K562 (cell line): ENCODE measurements around the gene TAX1BP1. TPM values are rescaled to one million over a fixed set of nuclear protein-coding genes. Genes with fewer than 3 reads are reported as not detected.

Source experiments
- ATAC-seq: fragments of 200-7000 bp; cut with Tn5 transposase; 3 replicates; pipeline ENCODE4 v1.9.1; 2020; ENCODE audit warnings: moderate library complexity
- BruUV-seq: library from RNA; stranded (reverse); fragments of 400-500 nt; replicated peaks from 2 replicates; lab custom pipeline; 2021; lab: Mats Ljungman, UMichigan
- CTCF ChIA-PET: fragments of 300-600 bp; formaldehyde crosslinking; extraction: SDS; loops from one replicate; lab custom pipeline; 2021; ENCODE audit warnings: low intra/inter-chr PET ratio; lab: Yijun Ruan, JAX
- POLR2A ChIA-PET: fragments of 300-600, 350-650 bp; sonication (Branson Sonifier 250); formaldehyde crosslinking; extraction: SDS; loops from one replicate; lab custom pipeline; 2021; ENCODE audit warnings: antibody characterized with exemption, inconsistent platforms; lab: Yijun Ruan, JAX
- DNase-seq, 4 experiments: peaks; one replicate each; pipeline versions ENCODE4 v3.0.0 to v3.0.0-alpha.2; 2011 to 2018; ENCODE audit warnings: low spot score in 3 of 4, mixed read lengths in 3 of 4; ENCODE audit errors: extremely low read depth in 1 of 4
- FAIRE-seq: peaks from 2 replicates; lab custom pipeline; 2011; peaks lifted over from hg19 to GRCh38; lab: Jason Lieb, UNC
- H2AFZ ChIP-seq: 2 replicates; pipeline ENCODE4 v1.6.0; 2011; ENCODE audit warnings: low read depth, low read length, control low read depth, inconsistent platforms
- H3K27ac ChIP-seq: fragments of 200-600 bp; 3 replicates; pipeline ENCODE4 v1.8.0; 2011; ENCODE audit warnings: low read depth, mild to moderate bottlenecking, control low read depth, inconsistent platforms, low read length, moderate library complexity, mixed read lengths; ENCODE audit errors: extremely low read depth
- H3K27me3 ChIP-seq, 2 experiments: fragments of 300-600 bp in 1 of 2; 2 replicates in 1 of 2; 3 replicates in 1 of 2; pipeline versions ENCODE4 v1.6.0 to v1.8.0; 2011; ENCODE audit warnings: inconsistent platforms in 2 of 2, low read length in 2 of 2, mild to moderate bottlenecking in 1 of 2, mixed read lengths in 1 of 2, moderate library complexity in 1 of 2; ENCODE audit not compliant: control insufficient read depth in 2 of 2, insufficient read depth in 2 of 2
- H3K36me3 ChIP-seq: fragments of 300-600 bp; 3 replicates; pipeline ENCODE4 v1.8.0; 2011; ENCODE audit warnings: mild to moderate bottlenecking, low read length, inconsistent platforms; ENCODE audit not compliant: control insufficient read depth, insufficient read depth
- H3K4me1 ChIP-seq, 2 experiments: fragments of 200-600 bp in 1 of 2; replicated peaks in 1 of 2; 2 replicates in 1 of 2; 3 replicates in 1 of 2; pipeline versions ENCODE4 v1.5.1 to v1.8.0; 2011; ENCODE audit warnings: inconsistent platforms in 2 of 2, low read length in 2 of 2, mild to moderate bottlenecking in 1 of 2, mixed read lengths in 1 of 2, moderate library complexity in 1 of 2; ENCODE audit not compliant: control insufficient read depth in 2 of 2, insufficient read depth in 2 of 2
- H3K4me2 ChIP-seq: 2 replicates; pipeline ENCODE4 v1.6.1; 2011; ENCODE audit warnings: low read length, control low read depth, inconsistent platforms, mixed read lengths; ENCODE audit not compliant: insufficient read depth
- H3K4me3 ChIP-seq: fragments of 200-600 bp; sonication (generic), shearing (Covaris generic); 2 replicates; pipeline ENCODE4 v1.5.1; 2016; ENCODE audit warnings: control low read depth, inconsistent platforms
- H3K79me2 ChIP-seq: fragments of 200-600 bp; 3 replicates; pipeline ENCODE4 v1.8.0; 2011; ENCODE audit warnings: low read length, inconsistent platforms; ENCODE audit not compliant: control insufficient read depth, insufficient read depth
- H3K9ac ChIP-seq, 2 experiments: 2 replicates each; pipeline versions ENCODE4 v1.6.0 to v1.6.1; 2011; ENCODE audit warnings: low read depth in 2 of 2, low read length in 2 of 2, control low read depth in 1 of 2, inconsistent platforms in 1 of 2, mild to moderate bottlenecking in 1 of 2, mixed read lengths in 1 of 2; ENCODE audit not compliant: insufficient read depth in 1 of 2
- H3K9me1 ChIP-seq: one replicate; pipeline ENCODE4 v1.6.0; 2011; ENCODE audit warnings: inconsistent platforms, mild to moderate bottlenecking, low read length, moderate library complexity; ENCODE audit not compliant: control insufficient read depth, insufficient read depth
- H3K9me3 ChIP-seq: replicated peaks from 2 replicates; pipeline ENCODE4 v1.5.1; 2011; ENCODE audit warnings: low read depth, low read length, inconsistent platforms; ENCODE audit not compliant: control insufficient read depth, insufficient read depth
- H4K20me1 ChIP-seq: replicated peaks from 2 replicates; pipeline ENCODE4 v1.6.1; 2011; ENCODE audit warnings: low read length, inconsistent platforms, mixed read lengths; ENCODE audit not compliant: control insufficient read depth, insufficient read depth
- FOXA1 ChIP-seq: fragments of 450-650 bp; IDR thresholded peaks from 2 replicates; pipeline ENCODE4 v1.6.1; 2016; ENCODE audit warnings: mild to moderate bottlenecking, borderline replicate concordance
- HDGF ChIP-seq: fragments of 450-650 bp; IDR thresholded peaks from 2 replicates; pipeline ENCODE4 v1.6.1; 2016
- HNRNPK ChIP-seq: fragments of 200-400 bp; formaldehyde crosslinking; IDR thresholded peaks from one replicate; pipeline ENCODE4 v1.6.1; 2018; ENCODE audit warnings: mild to moderate bottlenecking, low read depth, low read length; ENCODE audit not compliant: poor library complexity, severe bottlenecking
- PCBP2 ChIP-seq: fragments of 200-400 bp; formaldehyde crosslinking; IDR thresholded peaks from 2 replicates; pipeline ENCODE4 v1.6.1; 2018; ENCODE audit warnings: low read length, low read depth, mild to moderate bottlenecking, moderate library complexity; ENCODE audit not compliant: poor library complexity, severe bottlenecking
- POLR2G ChIP-seq: fragments of 200-400 bp; formaldehyde crosslinking; IDR thresholded peaks from 2 replicates; pipeline ENCODE4 v1.6.1; 2017; ENCODE audit warnings: low read depth, mild to moderate bottlenecking, antibody characterized with exemption, low read length, moderate library complexity
- TAF1 ChIP-seq: IDR thresholded peaks from 2 replicates; pipeline ENCODE4 v1.6.1; 2011; ENCODE audit warnings: mild to moderate bottlenecking, low read length, moderate library complexity; ENCODE audit not compliant: insufficient read depth, control insufficient read depth, severe bottlenecking; ENCODE audit errors: extremely low read depth
- ZFP30 ChIP-seq: fragments of 250-450 bp; sonication (Bioruptor Pico); IDR thresholded peaks from 2 replicates; pipeline ENCODE4 v1.8.0; 2022; ENCODE audit warnings: moderate library complexity, mild to moderate bottlenecking, inconsistent platforms, borderline replicate concordance
- ZKSCAN1 ChIP-seq: fragments of 150-350 bp; IDR thresholded peaks from 2 replicates; pipeline ENCODE4 v1.6.1; 2016; ENCODE audit warnings: low read depth, low read length
- ZNF217 ChIP-seq: sonication (generic); formaldehyde crosslinking; IDR thresholded peaks from 2 replicates; pipeline ENCODE4 v1.8.0; 2022; ENCODE audit warnings: mild to moderate bottlenecking, missing genetic modification reagents
- ZNF347 ChIP-seq: fragments of 450-650 bp; formaldehyde crosslinking; IDR thresholded peaks from 2 replicates; pipeline ENCODE4 v1.4.0; 2020; ENCODE audit warnings: low read depth, mild to moderate bottlenecking, moderate library complexity
- ZNF551 ChIP-seq: fragments of 250-450 bp; sonication (Bioruptor Pico); IDR thresholded peaks from 2 replicates; pipeline ENCODE4 v1.5.0; 2021; ENCODE audit warnings: mild to moderate bottlenecking, moderate library complexity
- ZNF75A ChIP-seq: fragments of 450-650 bp; formaldehyde crosslinking; IDR thresholded peaks from 2 replicates; pipeline ENCODE4 v1.4.0; 2020; ENCODE audit warnings: mild to moderate bottlenecking
- WGBS: fragments of 100-300 bp; shearing (Covaris generic); methylation state at CpG from one replicate; pipeline ENCODE4 v1.1.6; 2016; ENCODE audit warnings: low coverage, mixed read lengths; ENCODE audit not compliant: insufficient coverage; ENCODE audit errors: missing lambda C conversion rate; 5-methylcytosine and 5-hydroxymethylcytosine counted together
- in situ Hi-C: fragments of 300-500 bp; cut with MboI; formaldehyde crosslinking; loops from 4 replicates; pipeline ENCODE4 v1.15.0; 2018; ENCODE audit warnings: inconsistent platforms, mixed read lengths
- intact Hi-C: fragments of 100-400 bp; cut with micrococcal nuclease; formaldehyde crosslinking; loops from 2 replicates; pipeline ENCODE4 v1.14.2; 2022
- polyA plus RNA-seq, 8 experiments: library from polyadenylated mRNA; depleted of rRNA in 4 of 8; stranded (reverse) in 5 of 8; unstranded in 3 of 8; fragments of >200 nt; fragmentation: Nextera tagmentation in 2 of 8; fragmentation: Illumina TruSeq in 1 of 8; extraction: Ambion mirVana in 2 of 8; extraction: Trizol in 1 of 8; gene quantifications; 2 replicates each; pipeline versions ENCODE4 v1.2.1 to v1.2.3, GENCODE V29; 2011 to 2014; ENCODE audit warnings: inconsistent platforms in 1 of 8, missing spikeins in 1 of 8
- total RNA-seq, 7 experiments: library from RNA; depleted of rRNA in 6 of 7; stranded (reverse); fragments of >200 nt in 6 of 7; fragmentation: Illumina TruSeq in 2 of 7; extraction: Trizol in 2 of 7; gene quantifications; 2 replicates each; pipeline versions ENCODE4 v1.2.1 to v1.2.3, GENCODE V29; 2011 to 2021; ENCODE audit warnings: low replicate concordance in 1 of 7
- TF ChIP-seq, protein P1 (sequence below): IDR thresholded peaks from 2 replicates; pipeline ENCODE4 v1.6.1; 2011; ENCODE audit not compliant: insufficient read length; ENCODE audit errors: extremely low read depth
- TF ChIP-seq, protein P2 (sequence below), 2 experiments: fragments of 150-350 bp in 1 of 2; IDR thresholded peaks; 2 replicates each; pipeline ENCODE4 v1.6.1; 2012 to 2016; ENCODE audit warnings: low read depth in 2 of 2, low read length in 2 of 2, mild to moderate bottlenecking in 1 of 2, moderate library complexity in 1 of 2
- TF ChIP-seq, protein P3 (sequence below): fragments of 250-450 bp; sonication (Bioruptor Pico); IDR thresholded peaks from 2 replicates; pipeline ENCODE4 v1.5.0; 2020; ENCODE audit warnings: mild to moderate bottlenecking
- TF ChIP-seq, protein P4 (sequence below): fragments of 250-450 bp; sonication (Bioruptor Pico); IDR thresholded peaks from 2 replicates; pipeline ENCODE4 v1.5.0; 2021

TAX1BP1 gene
- total and polyA plus RNA-seq, 9 of the 15 experiments (the other 6 are each of a cell fraction or from before 2014, with no cell fraction given): 49.0 to 119 (median 75.9) TPM

DNA sequence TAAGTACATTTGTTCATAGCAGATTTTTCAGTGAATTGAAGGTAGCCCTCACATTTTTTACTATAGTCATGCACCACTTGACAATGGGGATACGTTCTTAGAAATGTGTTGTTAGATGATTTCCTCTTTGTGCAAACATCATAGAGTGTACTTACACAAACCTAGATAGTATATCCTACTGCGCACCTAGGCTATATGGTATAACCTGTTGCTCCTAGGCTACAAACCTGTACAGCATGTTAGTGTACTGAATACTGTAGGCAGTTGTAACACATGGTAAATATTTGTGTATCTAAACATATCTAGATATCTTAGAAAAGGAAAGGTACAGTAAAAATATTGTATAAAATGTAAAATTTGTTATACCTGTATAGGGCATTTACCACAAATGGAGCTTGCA lies 41.2 kb downstream of the TAX1BP1 start:
- CTCF ChIA-PET: no interaction called here
- no peak overlapping the region for H2AFZ ChIP-seq
- no TSS peak for BruUV-seq
- DNase-seq (no peak), ATAC-seq (no peak), FAIRE-seq (no peak)
- H3K4me2 ChIP-seq: no peak overlapping the region
- H3K9ac ChIP-seq: no peak overlapping the region
- 0 out of 3 replicates have a peak, but pooled peaks cover 3% of the 10 kb centered on the region for H3K79me2 ChIP-seq
- 90% methylated on average over 2 of the region's 2 CpGs for WGBS
- intact Hi-C loops (loop anchor here (5.0 to 10.0 kb wide), 2 partner anchors 34 to 244 kb away; no protein-coding TSS in a partner anchor), in situ Hi-C loops (no loop called here)
- H3K9me3 ChIP-seq: no peaks in the 10 kb centered on the region
- POLR2A ChIA-PET: no interaction called here
- H3K9me1 ChIP-seq: no peaks in the 10 kb centered on the region
- H3K27ac ChIP-seq: no peak overlapping the region
- H4K20me1 ChIP-seq: no peaks in the 10 kb centered on the region
- H3K36me3 ChIP-seq: peaks cover 6% of the 10 kb centered on the region
- H3K4me1 ChIP-seq: no peaks in the 10 kb centered on the region; a peak in 1 of 5 replicates
- H3K4me3 ChIP-seq: no peak overlapping the region
- no peaks in the 10 kb centered on the region for H3K27me3 ChIP-seq
- TF ChIP-seq, protein P1, sequence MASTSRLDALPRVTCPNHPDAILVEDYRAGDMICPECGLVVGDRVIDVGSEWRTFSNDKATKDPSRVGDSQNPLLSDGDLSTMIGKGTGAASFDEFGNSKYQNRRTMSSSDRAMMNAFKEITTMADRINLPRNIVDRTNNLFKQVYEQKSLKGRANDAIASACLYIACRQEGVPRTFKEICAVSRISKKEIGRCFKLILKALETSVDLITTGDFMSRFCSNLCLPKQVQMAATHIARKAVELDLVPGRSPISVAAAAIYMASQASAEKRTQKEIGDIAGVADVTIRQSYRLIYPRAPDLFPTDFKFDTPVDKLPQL: no peak
- TF ChIP-seq ZKSCAN1: no peak
- TF ChIP-seq PCBP2: no peak
- no peak for TF ChIP-seq ZFP30 (CRISPR knock-in tag)
- no peak for TF ChIP-seq HDGF
- TF ChIP-seq, protein P2, sequence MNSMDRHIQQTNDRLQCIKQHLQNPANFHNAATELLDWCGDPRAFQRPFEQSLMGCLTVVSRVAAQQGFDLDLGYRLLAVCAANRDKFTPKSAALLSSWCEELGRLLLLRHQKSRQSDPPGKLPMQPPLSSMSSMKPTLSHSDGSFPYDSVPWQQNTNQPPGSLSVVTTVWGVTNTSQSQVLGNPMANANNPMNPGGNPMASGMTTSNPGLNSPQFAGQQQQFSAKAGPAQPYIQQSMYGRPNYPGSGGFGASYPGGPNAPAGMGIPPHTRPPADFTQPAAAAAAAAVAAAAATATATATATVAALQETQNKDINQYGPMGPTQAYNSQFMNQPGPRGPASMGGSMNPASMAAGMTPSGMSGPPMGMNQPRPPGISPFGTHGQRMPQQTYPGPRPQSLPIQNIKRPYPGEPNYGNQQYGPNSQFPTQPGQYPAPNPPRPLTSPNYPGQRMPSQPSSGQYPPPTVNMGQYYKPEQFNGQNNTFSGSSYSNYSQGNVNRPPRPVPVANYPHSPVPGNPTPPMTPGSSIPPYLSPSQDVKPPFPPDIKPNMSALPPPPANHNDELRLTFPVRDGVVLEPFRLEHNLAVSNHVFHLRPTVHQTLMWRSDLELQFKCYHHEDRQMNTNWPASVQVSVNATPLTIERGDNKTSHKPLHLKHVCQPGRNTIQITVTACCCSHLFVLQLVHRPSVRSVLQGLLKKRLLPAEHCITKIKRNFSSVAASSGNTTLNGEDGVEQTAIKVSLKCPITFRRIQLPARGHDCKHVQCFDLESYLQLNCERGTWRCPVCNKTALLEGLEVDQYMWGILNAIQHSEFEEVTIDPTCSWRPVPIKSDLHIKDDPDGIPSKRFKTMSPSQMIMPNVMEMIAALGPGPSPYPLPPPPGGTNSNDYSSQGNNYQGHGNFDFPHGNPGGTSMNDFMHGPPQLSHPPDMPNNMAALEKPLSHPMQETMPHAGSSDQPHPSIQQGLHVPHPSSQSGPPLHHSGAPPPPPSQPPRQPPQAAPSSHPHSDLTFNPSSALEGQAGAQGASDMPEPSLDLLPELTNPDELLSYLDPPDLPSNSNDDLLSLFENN (IDR thresholded peaks at IDR 0.05; ENCODE audit: low read depth in 2 of 2, low read length in 2 of 2): no peak
- TF ChIP-seq ZNF75A (CRISPR knock-in tag): no peak
- TF ChIP-seq TAF1: no peak
- TF ChIP-seq POLR2G: no peak
- TF ChIP-seq ZNF217 (CRISPR knock-in tag): no peak
- no peak for TF ChIP-seq HNRNPK
- TF ChIP-seq, protein P3, sequence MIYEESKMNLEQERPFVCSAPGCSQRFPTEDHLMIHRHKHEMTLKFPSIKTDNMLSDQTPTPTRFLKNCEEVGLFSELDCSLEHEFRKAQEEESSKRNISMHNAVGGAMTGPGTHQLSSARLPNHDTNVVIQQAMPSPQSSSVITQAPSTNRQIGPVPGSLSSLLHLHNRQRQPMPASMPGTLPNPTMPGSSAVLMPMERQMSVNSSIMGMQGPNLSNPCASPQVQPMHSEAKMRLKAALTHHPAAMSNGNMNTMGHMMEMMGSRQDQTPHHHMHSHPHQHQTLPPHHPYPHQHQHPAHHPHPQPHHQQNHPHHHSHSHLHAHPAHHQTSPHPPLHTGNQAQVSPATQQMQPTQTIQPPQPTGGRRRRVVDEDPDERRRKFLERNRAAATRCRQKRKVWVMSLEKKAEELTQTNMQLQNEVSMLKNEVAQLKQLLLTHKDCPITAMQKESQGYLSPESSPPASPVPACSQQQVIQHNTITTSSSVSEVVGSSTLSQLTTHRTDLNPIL (CRISPR knock-in tag): no peak
- TF ChIP-seq, protein P4, sequence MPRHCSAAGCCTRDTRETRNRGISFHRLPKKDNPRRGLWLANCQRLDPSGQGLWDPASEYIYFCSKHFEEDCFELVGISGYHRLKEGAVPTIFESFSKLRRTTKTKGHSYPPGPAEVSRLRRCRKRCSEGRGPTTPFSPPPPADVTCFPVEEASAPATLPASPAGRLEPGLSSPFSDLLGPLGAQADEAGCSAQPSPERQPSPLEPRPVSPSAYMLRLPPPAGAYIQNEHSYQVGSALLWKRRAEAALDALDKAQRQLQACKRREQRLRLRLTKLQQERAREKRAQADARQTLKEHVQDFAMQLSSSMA (CRISPR knock-in tag): no peak
- TF ChIP-seq FOXA1: no peak
- TF ChIP-seq ZNF347: no peak
- no peak for TF ChIP-seq ZNF551 (CRISPR knock-in tag)
